Prostate gland (tissue), 2 donors: ENCODE results near the gene GKAP1. TPM values are rescaled to one million over a fixed set of nuclear protein-coding genes. Genes with fewer than 3 reads are reported as not detected.

Experiments
- DNase-seq: peaks from one replicate; pipeline ENCODE4 v3.0.0-alpha.2; 2019; ENCODE audit warnings: low spot score
- H3K27ac ChIP-seq, 2 donors: fragments of 200-600 bp; sonication (generic); 2 replicates each; pipeline ENCODE4 v1.5.1; 2017 to 2019
- H3K27me3 ChIP-seq: fragments of 200-600 bp; sonication (generic); replicated peaks from 2 replicates; pipeline ENCODE4 v1.5.1; 2019; ENCODE audit not compliant: insufficient read depth
- H3K36me3 ChIP-seq, 2 donors: fragments of 200-600 bp; sonication (generic); 1 replicate in 1 of 2; 2 replicates in 1 of 2; pipeline versions ENCODE4 v1.5.1 to v1.8.1; 2017 to 2019
- H3K4me1 ChIP-seq: fragments of 200-600 bp; sonication (generic); replicated peaks from 2 replicates; pipeline ENCODE4 v1.5.1; 2019
- H3K4me3 ChIP-seq, 2 donors: fragments of 200-600 bp; sonication (generic); 2 replicates each; pipeline ENCODE4 v1.5.1; 2017 to 2019
- H3K9me3 ChIP-seq: fragments of 200-600 bp; sonication (generic); 2 replicates; pipeline ENCODE4 v1.5.1; 2017
- POLR2A ChIP-seq: fragments of 450-650 bp; IDR thresholded peaks from one replicate; pipeline ENCODE4 v1.6.1; 2016; ENCODE audit warnings: antibody characterized with exemption, mild to moderate bottlenecking
- POLR2AphosphoS5 ChIP-seq: sonication (generic); formaldehyde crosslinking; IDR thresholded peaks from one replicate; pipeline ENCODE4 v1.6.1; 2017; ENCODE audit warnings: antibody characterized with exemption
- WGBS: methylation state at CpG from one replicate; pipeline ENCODE4 v1.1.5; 2018; 5-methylcytosine and 5-hydroxymethylcytosine counted together
- intact Hi-C: fragments of 100-400 bp; cut with DNase I; formaldehyde crosslinking; loops from one replicate; pipeline ENCODE4 v1.14.2; 2022
- total RNA-seq, 2 donors: library from RNA; depleted of rRNA; stranded (reverse); fragments of >200 nt; gene quantifications; one replicate each; pipeline ENCODE4 v1.1.0, GENCODE V29; 2016
- TF ChIP-seq, protein P1 (sequence below), 4 experiments: fragments of 200-600 bp in 2 of 4; fragments of 450-650 bp in 2 of 4; sonication (generic) in 2 of 4; IDR thresholded peaks; 1 replicate in 3 of 4; 2 replicates in 1 of 4; pipeline ENCODE4 v1.5.1; 2016 to 2019; ENCODE audit warnings: antibody characterized with exemption in 4 of 4, mild to moderate bottlenecking in 2 of 4, moderate library complexity in 2 of 4

The GKAP1 gene
- total RNA-seq, 2 donors from 2014 or later, result 10.2 to 26.1 TPM

DNA sequence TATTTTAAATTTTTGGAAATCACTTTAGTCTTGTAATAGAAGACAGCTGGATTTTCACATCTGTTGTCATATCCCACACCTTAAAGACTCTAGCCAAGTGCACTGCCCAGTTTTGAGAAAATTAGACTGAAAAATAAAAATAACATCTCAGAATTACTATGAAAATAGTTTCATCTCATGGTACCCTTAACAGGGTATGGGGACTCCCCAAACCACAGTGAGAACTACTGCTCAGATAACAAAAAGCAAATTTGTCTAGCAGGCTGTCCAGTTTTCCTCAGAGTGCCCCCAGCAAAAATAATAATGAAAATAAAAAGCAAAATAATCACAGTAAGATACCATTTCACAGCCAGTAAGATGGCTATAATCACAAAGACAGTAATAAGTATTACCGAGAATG, 116.3 kb downstream of the GKAP1 start:
- WGBS, result 95% methylated on average over 1 of the region's 1 CpG
- H3K27ac ChIP-seq, result no peak overlapping the region
- intact Hi-C loops, result no loop called here
- H3K4me1 ChIP-seq, result no peaks in the 10 kb centered on the region
- DNase-seq, result no peak
- TF ChIP-seq POLR2AphosphoS5 (no peak), POLR2A (no peak)
- TF ChIP-seq, protein P1, sequence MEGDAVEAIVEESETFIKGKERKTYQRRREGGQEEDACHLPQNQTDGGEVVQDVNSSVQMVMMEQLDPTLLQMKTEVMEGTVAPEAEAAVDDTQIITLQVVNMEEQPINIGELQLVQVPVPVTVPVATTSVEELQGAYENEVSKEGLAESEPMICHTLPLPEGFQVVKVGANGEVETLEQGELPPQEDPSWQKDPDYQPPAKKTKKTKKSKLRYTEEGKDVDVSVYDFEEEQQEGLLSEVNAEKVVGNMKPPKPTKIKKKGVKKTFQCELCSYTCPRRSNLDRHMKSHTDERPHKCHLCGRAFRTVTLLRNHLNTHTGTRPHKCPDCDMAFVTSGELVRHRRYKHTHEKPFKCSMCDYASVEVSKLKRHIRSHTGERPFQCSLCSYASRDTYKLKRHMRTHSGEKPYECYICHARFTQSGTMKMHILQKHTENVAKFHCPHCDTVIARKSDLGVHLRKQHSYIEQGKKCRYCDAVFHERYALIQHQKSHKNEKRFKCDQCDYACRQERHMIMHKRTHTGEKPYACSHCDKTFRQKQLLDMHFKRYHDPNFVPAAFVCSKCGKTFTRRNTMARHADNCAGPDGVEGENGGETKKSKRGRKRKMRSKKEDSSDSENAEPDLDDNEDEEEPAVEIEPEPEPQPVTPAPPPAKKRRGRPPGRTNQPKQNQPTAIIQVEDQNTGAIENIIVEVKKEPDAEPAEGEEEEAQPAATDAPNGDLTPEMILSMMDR (IDR thresholded peaks at IDR 0.05), result no peak
- H3K36me3 ChIP-seq, result no peaks in the 10 kb centered on the region
- H3K9me3 ChIP-seq, result no peaks in the 10 kb centered on the region
- no peak overlapping the region for H3K4me3 ChIP-seq
- no peaks in the 10 kb centered on the region for H3K27me3 ChIP-seq

DNA sequence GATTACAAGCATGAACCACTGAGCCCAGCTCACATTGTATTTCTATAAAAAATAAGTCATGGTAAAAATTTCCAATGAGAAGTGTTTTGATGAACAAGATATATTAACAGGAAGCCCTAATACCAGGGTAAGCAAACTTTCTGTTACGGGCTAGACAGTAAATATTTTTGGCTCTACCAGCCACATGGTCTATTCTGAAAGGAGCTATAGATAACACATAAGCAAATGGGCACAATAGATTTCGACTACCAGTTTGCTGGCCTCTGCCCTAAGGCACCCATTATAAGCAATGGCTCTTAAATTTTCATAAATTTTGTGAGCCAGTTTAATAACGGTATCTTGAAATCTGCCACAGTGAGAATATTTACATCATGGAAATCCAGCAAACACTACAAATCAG, 118.0 kb downstream of the GKAP1 start:
- TF ChIP-seq, protein P1 (IDR thresholded peaks at IDR 0.05), result no peak
- no peak for TF ChIP-seq POLR2A
- TF ChIP-seq POLR2AphosphoS5, result no peak
- intact Hi-C loops, result no loop called here

DNA sequence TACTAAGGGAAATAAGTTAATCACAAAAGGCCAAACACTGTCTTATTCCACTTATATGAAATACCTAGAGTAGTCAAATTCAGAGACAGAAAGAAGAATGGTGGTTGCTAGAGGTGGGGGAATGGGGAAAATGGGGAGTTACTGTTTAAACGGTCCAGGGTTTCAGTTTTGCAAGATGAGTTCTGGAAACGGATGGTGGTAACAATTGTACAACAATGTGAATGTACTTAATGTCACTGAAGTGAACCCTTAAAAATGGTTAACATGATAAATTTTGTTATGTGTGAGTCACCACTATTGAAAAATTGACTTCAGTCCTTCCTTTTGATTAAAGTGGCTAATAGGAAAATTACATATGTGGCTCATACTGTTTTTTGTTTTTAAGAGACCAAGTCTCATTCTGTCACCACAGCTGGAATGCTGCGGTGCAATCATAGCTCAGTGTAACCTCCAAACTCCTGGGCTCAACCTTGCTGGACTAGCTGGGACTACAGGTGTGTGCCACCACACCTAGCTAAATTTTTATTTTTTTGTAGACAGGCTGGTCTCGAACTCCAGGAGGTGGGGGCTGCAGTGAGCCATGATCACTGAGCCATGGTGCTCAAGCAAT, 118.5 kb downstream of the GKAP1 start:
- Histone ChIP-seq H3K36me3 (no peaks in the 10 kb centered on the region), H3K9me3 (no peaks in the 10 kb centered on the region), H3K27me3 (no peaks in the 10 kb centered on the region), H3K27ac (no peak overlapping the region), H3K4me1 (no peaks in the 10 kb centered on the region), H3K4me3 (no peak overlapping the region)
- intact Hi-C loops, result no loop called here
- 67% methylated on average over 4 of the region's 4 CpGs for WGBS
- DNase-seq, result no peak
- TF ChIP-seq, protein P1 (IDR thresholded peaks at IDR 0.05), result no peak
- no peak for TF ChIP-seq POLR2AphosphoS5
- no peak for TF ChIP-seq POLR2A

More for the DNA sequence above, 118.0 kb downstream of the GKAP1 start:
- H3K4me1 ChIP-seq, result no peaks in the 10 kb centered on the region
- H3K9me3 ChIP-seq, result no peaks in the 10 kb centered on the region
- DNase-seq, result no peak
- whole genome bisulfite sequencing, result 83% methylated on average over 3 of the region's 3 CpGs
- no peaks in the 10 kb centered on the region for H3K27me3 ChIP-seq
- H3K27ac ChIP-seq, result no peak overlapping the region
- H3K4me3 ChIP-seq, result no peak overlapping the region
- no peaks in the 10 kb centered on the region for H3K36me3 ChIP-seq

DNA sequence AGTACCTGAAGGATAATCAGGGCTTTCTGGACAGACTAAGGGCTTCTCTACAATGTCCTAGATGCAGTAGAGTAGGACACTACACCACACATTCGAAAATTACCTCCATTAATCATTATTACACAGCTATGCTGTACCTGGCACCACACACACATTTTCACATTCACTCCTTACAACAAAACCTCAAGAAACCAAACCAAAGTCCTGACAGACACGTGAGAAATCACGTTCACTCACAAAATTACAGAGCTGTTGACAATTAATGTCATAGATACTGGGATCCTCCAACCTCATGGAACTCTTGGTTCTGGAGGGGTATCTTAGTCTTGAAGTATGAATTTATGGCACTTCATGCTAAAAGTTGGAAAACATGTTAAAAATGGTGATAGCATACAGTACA, 126.1 kb downstream of the GKAP1 start:
- no peak for DNase-seq
- Histone ChIP-seq H3K4me1 (no peaks in the 10 kb centered on the region), H3K9me3 (no peaks in the 10 kb centered on the region), H3K36me3 (no peaks in the 10 kb centered on the region), H3K27ac (no peak overlapping the region), H3K27me3 (no peaks in the 10 kb centered on the region), H3K4me3 (no peak overlapping the region)
- TF ChIP-seq POLR2A, result no peak
- no peak for TF ChIP-seq POLR2AphosphoS5
- TF ChIP-seq, protein P1 (IDR thresholded peaks at IDR 0.05), result no peak
- WGBS, result 87% methylated on average over 3 of the region's 3 CpGs
- intact Hi-C loops, result no loop called here

Other genes with a start within 250 kb of the GKAP1 start
- gene IDNK, start 194.6 kb downstream of the GKAP1 start, total RNA-seq, result 10 to 100 TPM in 1 of 2 donors, 1 to 10 TPM in 1; 8.4 to 11.1 TPM
- 100 to 1,000 TPM; 106 to 155 TPM for gene UBQLN1, start 109.8 kb downstream of the GKAP1 start, total RNA-seq
- gene KIF27, start 103.7 kb upstream of the GKAP1 start, total RNA-seq, result 10 to 100 TPM in 1 of 2 donors, 1 to 10 TPM in 1; 3.4 to 11.2 TPM
- gene HNRNPK, start 162.4 kb upstream of the GKAP1 start, total RNA-seq, result 100 to 1,000 TPM; 447 to 480 TPM
- 10 to 100 TPM in 1 of 2 donors, 1 to 10 TPM in 1; 8.7 to 18.1 TPM for gene RMI1, start 163.0 kb upstream of the GKAP1 start, total RNA-seq